DMS 273 (cell line): ENCODE measurements around the gene RNGTT.
A peak's percentile ranks its signal among the peaks of the same experiment; 100 is the strongest.
"Not testable (repeated sequence)": the region's sequence is repeated elsewhere in the genome, so short reads cannot be mapped to it uniquely, and the experiment has no call there.

ENCODE experiments used
- DNase-seq: peaks from one replicate; lab custom pipeline; 2025; ENCODE audit not compliant: unreplicated experiment; lab: John Stamatoyannopoulos, UW

The RNGTT gene

GRCh38 chr6:88963139-88964090 is at the start of gene RNGTT:
Gene RNGTT (minus strand): TSS chr6:88963618. CDS start chr6:88963409, 209 bp downstream.
- DNase-seq: peak; percentile 99

DNA sequence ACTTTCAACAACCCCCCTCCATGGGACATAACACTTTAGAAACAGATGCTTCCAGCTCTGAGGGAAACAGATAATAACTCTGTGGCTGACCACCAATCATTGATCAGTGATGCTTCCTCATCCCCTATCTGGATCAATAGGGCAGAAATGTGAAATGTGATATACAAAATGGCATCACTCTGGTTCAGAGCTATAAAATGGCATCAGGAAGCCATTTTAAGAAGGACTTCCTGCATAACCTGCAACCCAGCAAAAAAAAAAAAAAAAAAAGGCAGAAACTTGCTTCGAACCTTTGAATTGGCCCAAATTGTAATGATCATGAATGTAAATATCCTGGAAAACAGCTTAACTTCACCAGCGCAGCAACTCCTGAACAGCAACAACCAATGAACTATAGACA is 48.0 kb upstream of the RNGTT start:
- DNase-seq: no peak

DNA sequence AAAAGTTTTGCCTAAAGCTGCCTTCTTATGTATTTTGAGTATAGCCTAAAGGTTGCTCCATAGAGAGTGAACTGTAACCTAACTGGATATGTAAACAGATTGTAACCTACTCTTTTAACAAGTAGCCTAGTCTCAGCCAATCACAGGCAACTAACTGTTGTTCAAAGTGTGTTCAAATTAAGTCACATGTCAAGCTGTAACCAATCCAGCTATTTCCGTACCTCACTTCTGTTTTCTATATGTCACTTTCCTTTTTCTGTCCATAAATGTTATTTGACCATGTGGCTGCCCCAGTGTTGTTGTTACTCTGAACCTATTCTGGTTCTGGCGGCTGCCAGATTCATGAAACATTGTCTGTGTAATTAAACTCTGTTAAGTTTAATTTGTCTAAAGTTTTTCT is 47.4 kb upstream of the RNGTT start:
- no peak for DNase-seq

DNA sequence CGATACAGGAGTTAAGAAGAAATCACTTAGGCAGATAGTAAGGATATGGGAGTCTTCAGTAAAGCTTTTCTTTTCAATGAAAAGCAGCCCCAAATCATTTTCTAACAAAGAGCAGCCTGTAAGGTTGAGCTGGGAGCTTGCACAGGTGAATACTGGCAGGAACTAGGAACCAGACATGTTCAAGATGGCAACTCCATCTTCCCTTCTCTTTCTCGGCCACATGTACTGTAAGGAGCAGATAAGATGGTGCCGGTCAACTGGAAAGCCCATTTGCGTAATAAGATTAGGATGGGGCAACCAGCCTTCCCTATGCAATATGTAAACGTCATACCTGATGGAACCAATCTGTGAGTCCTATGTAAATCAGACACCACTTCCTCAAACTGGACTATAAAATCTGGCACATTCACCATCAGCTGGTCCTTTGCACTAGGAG is 46.2 kb upstream of the RNGTT start:
- no peak for DNase-seq

DNA sequence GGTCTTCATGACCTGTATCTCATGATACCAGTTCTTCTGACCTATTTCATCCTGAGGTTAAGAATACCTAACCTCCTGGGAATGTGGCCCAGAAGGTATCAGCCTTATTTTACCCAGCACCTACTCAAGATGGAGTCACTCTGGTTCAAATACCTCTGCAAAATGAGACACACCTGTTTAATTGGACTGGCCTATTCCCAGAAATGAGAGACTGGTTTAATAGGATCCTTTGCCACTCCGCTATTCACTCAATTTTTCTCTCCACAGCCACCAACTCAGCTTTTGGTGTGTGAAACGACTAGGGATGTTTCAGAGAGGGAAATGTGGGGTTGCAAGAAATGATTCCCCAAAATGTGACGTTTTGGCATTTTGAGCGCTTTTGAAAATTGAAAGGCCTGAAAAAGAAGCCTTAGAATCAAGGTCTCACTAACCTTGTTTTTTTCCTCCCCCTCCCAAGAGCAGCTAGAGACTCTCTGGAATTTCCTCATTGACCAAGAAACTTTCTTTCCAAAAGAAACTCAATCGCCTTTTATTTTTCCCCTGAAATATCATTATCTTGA is 45.5 kb upstream of the RNGTT start:
- DNase-seq: no peak

DNA sequence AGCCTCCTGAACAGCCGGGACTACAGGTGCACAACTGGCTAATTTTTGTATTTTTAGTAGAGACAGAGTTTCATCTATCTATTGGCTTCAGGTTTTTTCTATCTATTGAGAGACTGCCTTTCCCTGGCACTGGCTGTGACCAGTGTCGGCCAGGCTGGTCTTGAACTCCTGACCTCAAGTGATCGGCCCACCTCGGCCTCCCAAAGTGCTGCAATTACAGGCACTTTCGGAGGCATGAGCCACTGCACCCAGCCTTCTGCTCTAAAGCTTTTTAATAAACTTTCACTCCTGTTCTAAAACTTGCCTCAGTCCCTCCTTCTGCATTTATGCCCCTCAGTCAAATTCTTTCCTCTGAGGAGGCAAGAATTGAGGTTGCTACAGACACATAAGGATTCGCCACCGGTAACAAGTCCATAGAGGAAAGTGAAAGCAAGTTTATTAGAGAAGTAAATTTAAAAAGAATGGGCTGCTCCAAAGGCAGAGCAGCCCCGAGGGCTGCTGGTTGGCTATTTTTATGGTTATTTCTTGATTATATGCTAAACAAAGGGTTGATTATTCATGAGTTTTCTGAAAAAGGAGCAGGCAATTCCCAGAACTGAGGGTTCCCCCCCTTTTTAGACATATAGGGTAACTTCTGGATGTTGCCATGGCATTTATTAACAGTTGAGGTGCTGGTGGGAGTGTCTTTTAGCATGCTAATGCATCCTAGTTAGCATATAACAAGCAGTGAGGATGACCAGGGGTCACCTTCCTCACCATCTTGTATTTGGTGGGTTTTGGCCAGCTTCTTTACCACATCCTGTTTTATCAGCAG is 44.8 kb upstream of the RNGTT start:
- DNase-seq: no peak

GRCh38 chr6:89007209-89008000 is 44.0 kb upstream of the RNGTT start:
- DNase-seq: peak; percentile 18

DNA sequence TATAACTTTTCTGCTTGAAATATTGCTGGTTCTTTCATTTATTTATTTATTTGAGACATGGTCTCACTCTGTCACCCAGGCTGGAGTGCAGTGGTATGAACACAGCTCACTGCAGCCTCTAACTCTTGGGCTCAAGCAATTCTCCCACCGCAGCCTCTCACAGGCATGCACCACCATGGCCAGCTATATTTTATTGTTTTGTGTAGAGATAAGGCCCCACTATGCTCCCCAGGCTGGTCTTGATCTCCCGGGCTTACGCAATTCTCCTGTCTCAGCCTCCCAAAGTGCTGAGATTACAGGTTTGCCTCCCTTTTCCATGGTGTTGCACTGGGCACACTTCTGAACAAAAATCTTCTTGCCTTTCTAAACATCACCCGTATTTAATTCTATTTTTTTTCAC is 39.1 kb upstream of the RNGTT start:
- DNase-seq: no peak

GRCh38 chr6:88997327-88997726 is 33.9 kb upstream of the RNGTT start:
- DNase-seq: no peak

DNA sequence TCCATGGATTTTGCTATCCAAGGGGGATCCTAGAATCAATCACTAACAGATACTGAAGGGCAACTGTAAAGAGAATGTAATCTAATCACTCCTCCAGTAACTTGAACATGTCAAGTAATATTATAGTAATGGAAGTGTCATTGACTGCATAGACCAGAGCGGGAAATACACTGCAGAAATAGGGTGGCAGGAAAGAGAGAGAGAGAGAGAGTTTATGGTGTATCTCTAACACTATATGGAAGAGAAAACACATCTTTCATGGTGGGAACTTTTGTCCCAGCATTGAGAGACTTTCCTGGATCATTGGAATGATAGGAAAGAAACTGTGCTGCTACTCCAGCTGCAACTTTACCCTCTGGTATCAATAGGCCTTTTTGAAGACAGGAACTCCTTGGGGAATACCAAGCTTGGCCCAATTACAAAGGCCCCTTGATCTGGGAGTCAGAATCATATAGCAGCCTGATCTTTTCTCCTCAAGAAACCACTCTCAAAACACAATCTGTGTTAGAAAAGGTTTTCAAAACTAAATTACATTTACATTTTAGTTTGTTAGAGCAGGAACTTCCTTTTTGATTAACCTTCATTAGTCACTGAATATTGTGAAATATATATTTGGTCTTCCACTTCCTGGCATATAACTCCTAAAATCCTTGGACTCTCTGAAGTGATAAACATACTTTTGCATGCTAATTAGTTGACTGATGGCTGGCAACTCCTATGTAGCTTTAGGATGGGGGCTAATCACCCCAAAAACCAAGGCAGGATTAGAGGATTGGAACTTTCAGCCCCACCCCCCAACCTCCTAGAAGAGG is 29.5 kb upstream of the RNGTT start:
- DNase-seq: no peak

- DNase-seq: peak; percentile 81
These were observed 25.8 kb upstream of the RNGTT start for GRCh38 chr6:88989215-88989614.

DNA sequence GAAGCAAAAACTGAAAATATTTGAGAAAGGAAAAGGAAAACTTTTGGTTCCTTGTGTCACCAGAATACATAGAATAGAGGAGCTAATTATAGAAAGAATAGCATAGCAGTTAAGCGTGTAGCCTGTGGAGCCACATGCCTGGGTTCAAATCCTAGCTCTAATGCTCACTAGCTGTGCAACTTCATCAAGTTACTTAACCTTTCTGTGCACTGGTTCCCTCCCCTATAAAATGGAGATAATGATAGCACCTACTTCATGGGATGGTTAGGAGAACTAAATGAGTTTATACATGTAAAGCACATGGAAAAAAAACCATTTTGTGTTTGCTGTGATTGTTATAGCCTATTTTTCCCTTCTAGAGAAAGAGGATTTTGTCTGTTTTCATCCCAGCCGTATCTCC is 24.5 kb upstream of the RNGTT start:
- DNase-seq: no peak

GRCh38 chr6:88985901-88986300 is 22.5 kb upstream of the RNGTT start:
- DNase-seq: no peak

DNA sequence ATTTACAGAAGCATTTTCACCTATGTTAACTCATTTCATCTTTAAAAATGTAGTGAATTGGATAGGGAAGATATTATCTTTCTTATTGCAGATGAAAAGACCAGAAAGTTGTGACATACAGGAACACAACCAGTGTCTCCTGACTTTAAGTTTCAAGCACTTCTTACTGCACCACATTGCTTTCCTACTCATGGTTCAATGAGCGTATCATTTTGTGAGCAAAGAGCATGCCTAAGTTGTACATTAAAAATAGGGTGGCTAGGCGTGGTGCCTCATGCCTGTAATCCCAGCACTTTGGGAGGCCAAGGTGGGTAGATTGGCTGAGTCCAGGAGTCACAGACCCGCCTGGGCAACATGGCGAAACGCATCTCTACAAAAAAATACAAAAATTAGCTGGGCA is 21.2 kb upstream of the RNGTT start:
- no peak for DNase-seq

DNA sequence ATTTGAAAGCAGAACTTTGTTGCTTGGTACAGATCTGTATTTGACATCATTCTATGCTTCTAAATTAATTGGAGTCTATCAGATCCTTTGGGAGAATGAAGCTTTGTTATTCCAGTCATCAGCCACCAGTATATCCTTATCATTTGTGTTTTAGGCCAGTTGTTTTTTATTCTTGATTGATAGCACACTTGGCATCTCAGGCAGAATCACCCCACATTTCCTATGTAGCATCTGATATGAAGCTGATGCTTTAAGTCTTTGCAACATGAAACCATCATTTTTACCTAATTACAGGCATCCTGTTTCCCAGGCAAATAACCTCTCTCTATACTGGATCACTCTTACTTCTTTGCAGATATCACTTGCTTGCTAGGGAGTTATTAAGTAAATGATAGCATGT is 20.7 kb upstream of the RNGTT start:
- DNase-seq: no peak

- peak; percentile 67 for DNase-seq
These were observed 20.1 kb upstream of the RNGTT start for GRCh38 chr6:88983532-88983931.

DNA sequence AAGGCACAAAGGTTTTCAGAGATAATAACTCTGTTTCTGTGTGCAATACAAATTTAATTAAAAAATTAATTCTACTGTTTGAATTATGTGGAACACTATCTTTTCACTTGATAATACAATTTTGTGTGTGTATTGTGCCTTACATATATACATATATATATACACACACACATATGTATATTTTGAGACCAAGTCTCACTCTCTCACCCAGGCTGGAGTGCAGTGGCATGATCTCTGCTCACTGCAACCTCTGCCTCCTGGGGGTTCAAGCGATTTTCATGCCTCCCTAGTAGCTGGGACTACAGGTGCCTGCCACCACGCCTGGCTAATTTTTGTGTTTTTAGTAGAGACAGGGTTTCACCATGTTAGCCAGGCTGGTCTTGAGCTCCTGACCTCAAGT is 19.7 kb upstream of the RNGTT start:
- DNase-seq: not testable (repeated sequence)

DNA sequence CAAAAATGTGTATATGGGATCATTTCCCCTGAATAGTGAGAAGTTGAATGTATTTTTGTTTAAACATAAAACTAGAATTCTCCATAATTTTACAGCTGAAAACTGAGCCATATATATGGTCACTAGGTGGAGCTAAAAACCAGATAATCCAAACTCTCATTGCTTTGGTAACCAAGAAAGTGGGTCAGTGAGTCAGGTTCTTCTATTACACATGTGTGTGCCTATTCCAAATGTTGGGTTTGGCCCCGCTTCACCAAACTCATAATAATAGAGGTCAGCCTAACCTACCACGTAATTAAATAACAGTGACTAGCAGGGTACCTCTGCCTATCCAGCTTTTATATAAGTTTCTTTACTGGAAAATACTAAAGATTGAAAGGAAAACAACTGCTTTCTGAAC is 19.3 kb upstream of the RNGTT start:
- DNase-seq: peak; percentile 78

DNA sequence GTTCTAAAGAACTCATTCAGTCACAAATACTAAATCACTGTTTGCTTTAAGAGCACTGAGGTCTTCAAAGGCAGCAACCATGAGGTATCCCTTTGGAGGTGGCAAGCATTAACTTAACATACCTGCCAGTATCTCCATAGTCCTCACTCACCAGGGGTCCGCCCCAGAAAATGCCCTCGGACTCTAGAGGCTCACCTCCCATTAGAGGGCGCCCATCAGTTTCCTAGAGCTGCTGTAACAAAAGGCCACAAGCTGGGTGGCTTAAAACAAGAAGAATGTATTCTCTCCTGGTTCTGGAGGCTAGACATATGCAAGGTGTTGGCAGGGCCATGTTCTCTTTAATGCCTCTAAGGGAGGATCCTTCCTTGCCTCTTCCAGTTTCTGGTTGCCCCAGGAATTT is 12.0 kb upstream of the RNGTT start:
- DNase-seq: no peak
